ENCODE data around the gene FADS3.

Gene FADS3

GRCh38 chr11:61871158-61871597 is 20.2 kb downstream of the FADS3 start:
- peak overlapping the region; percentile 69 to 73 for H3K4me3 Mint-ChIP-seq
- peaks cover 10 to 16% of the 10 kb centered on the region in 2 donors for H3K36me3 Mint-ChIP-seq
- peak overlapping the region; percentile 28 for H3K27ac Mint-ChIP-seq
- ATAC-seq (replicated peaks), result peak; percentile 90 to 94
- no peaks in the 10 kb centered on the region for H3K27me3 Mint-ChIP-seq
- H3K9me3 Mint-ChIP-seq, result no peaks in the 10 kb centered on the region
- peak; percentile 67 for DNase-seq
- H3K4me1 Mint-ChIP-seq, result peaks cover 19 to 29% of the 10 kb centered on the region in 2 donors

GRCh38 chr11:61870541-61871031 is 20.8 kb downstream of the FADS3 start:
- H3K9me3 Mint-ChIP-seq, result no peaks in the 10 kb centered on the region
- H3K4me1 Mint-ChIP-seq, result peaks cover 19 to 28% of the 10 kb centered on the region in 2 donors
- ATAC-seq (replicated peaks) (peak; percentile 2), DNase-seq (no peak)
- H3K4me3 Mint-ChIP-seq, result peak overlapping the region; percentile 69 to 73
- H3K27me3 Mint-ChIP-seq, result no peaks in the 10 kb centered on the region
- H3K27ac Mint-ChIP-seq, result peak overlapping the region; percentile 28
- peaks cover 15 to 22% of the 10 kb centered on the region in 2 donors for H3K36me3 Mint-ChIP-seq

- Mint-ChIP-seq H3K36me3 (peaks cover 23 to 27% of the 10 kb centered on the region in 2 donors), H3K9me3 (no peaks in the 10 kb centered on the region), H3K4me1 (peaks cover 16 to 25% of the 10 kb centered on the region in 2 donors), H3K27me3 (no peaks in the 10 kb centered on the region), H3K27ac (no peak overlapping the region), H3K4me3 (no peak overlapping the region)
- no peak for DNase-seq
- no peak for ATAC-seq (replicated peaks)
Measured at GRCh38 chr11:61869708-61870451, 21.5 kb downstream of the FADS3 start.

GRCh38 chr11:61869429-61869707 is 22.0 kb downstream of the FADS3 start:
- Mint-ChIP-seq H3K36me3 (peaks cover 24 to 31% of the 10 kb centered on the region in 2 donors), H3K9me3 (no peaks in the 10 kb centered on the region), H3K4me1 (peaks cover 16 to 23% of the 10 kb centered on the region in 2 donors), H3K4me3 (no peak overlapping the region), H3K27me3 (no peaks in the 10 kb centered on the region), H3K27ac (no peak overlapping the region)
- no peak for ATAC-seq (replicated peaks)
- DNase-seq, result no peak

DNA sequence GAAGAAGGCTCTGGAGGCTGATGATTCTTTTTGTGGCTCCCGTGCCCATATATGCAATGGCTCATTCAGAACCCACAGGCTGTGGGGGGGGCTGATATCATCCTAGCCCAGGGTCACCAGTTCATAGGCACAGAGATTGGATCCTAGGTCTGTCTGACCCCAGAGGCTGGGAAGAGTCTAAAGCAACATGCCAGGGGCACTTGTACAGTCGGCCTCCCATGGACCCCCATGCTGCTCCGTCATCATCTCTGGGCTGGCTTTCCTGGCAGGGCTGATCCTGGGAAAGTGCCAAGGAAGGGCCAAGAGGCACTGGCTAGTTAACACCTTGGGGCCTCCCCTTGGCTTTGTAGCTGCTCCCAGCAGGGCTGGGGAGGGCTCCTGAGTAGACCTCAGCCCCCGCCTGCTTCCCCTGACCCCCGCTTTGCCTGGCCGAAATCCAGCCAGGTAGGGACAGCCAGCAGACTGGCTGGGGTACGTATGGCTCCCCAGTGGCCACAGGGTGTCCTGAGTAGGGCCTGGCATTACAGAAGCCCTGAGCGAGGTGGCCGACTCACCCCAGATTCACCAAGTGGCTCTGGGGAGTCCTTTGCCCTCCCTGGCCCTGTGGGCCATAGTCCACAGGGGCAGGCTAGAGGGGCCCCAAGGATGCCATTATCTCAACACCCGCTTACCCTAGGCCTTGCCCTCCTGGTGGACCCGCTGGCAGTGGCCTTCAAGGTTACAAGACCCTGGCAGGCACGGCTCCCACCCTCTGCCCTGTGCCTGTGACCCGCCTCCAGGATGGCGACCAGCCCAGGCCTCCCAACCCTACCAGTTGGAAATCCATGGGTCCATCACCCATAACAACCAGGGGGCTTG is 22.5 kb downstream of the FADS3 start:
- H3K27me3 Mint-ChIP-seq, result no peaks in the 10 kb centered on the region
- H3K36me3 Mint-ChIP-seq, result peaks cover 26 to 29% of the 10 kb centered on the region in 2 donors
- DNase-seq (no peak), ATAC-seq (replicated peaks) (no peak)
- no peaks in the 10 kb centered on the region for H3K9me3 Mint-ChIP-seq
- no peak overlapping the region for H3K4me3 Mint-ChIP-seq
- H3K4me1 Mint-ChIP-seq, result peaks cover 13 to 18% of the 10 kb centered on the region in 2 donors
- H3K27ac Mint-ChIP-seq, result peak overlapping the region; percentile 76

GRCh38 chr11:61866958-61867343 is 24.4 kb downstream of the FADS3 start:
- Mint-ChIP-seq H3K27me3 (no peaks in the 10 kb centered on the region), H3K36me3 (peaks cover 34 to 44% of the 10 kb centered on the region in 2 donors), H3K4me1 (peaks cover 13 to 18% of the 10 kb centered on the region in 2 donors), H3K9me3 (no peaks in the 10 kb centered on the region), H3K4me3 (no peak overlapping the region), H3K27ac (peak overlapping the region; percentile 20)
- DNase-seq (no peak), ATAC-seq (replicated peaks) (no peak)

DNA sequence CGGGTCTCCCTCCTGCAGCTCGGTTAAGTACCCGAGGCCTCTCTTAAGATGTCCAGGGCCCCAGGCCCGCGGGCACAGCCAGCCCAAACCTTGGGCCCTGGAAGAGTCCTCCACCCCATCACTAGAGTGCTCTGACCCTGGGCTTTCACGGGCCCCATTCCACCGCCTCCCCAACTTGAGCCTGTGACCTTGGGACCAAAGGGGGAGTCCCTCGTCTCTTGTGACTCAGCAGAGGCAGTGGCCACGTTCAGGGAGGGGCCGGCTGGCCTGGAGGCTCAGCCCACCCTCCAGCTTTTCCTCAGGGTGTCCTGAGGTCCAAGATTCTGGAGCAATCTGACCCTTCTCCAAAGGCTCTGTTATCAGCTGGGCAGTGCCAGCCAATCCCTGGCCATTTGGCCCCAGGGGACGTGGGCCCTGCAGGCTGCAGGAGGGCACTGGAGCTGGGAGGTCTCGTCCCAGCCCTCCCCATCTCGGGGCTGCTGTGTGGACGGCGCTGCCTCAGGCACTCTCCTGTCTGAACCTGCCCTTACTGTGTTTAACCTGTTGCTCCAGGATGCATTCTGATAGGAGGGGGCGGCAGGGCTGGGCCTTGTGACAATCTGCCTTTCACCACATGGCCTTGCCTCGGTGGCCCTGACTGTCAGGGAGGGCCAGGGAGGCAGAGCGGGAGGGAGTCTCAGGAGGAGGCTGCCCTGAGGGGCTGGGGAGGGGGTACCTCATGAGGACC is 25.0 kb downstream of the FADS3 start:
- ATAC-seq (replicated peaks) (no peak), DNase-seq (no peak)
- no peaks in the 10 kb centered on the region for H3K9me3 Mint-ChIP-seq
- peak overlapping the region; percentile 20 for H3K27ac Mint-ChIP-seq
- no peaks in the 10 kb centered on the region for H3K27me3 Mint-ChIP-seq
- H3K4me3 Mint-ChIP-seq, result no peak overlapping the region
- peaks cover 40 to 50% of the 10 kb centered on the region in 2 donors for H3K36me3 Mint-ChIP-seq
- H3K4me1 Mint-ChIP-seq, result peaks cover 13 to 17% of the 10 kb centered on the region in 2 donors

- H3K36me3 Mint-ChIP-seq, result peaks cover 46 to 63% of the 10 kb centered on the region in 2 donors
- no peak for ATAC-seq (replicated peaks)
- H3K4me1 Mint-ChIP-seq, result peaks cover 3 to 5% of the 10 kb centered on the region in 2 donors
Measured at GRCh38 chr11:61864814-61865775, 26.2 kb downstream of the FADS3 start.

DNA sequence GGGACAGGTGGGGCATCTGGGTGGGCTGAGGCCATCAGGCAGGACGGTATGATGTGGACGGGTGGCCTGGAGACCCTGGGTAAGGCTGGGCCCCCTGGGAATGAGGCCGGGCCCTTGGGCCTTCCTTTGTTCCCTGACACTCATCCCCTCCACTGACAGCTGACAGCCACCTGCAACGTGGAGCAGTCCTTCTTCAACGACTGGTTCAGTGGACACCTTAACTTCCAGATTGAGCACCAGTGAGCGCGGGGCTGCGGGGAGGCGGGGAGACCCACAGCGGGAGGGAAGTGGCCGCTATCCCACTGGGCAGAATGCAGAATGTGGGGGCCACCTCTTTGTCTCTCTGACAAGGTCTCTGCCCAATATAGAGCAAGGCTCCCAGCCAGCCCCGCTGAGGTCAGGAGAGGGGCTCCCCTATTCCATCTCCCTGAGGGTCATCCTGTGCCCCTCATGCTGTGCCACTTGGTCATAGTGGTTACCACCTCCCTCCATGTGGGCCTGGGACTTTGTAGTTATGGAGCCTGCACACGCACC is 27.7 kb downstream of the FADS3 start:
- ATAC-seq (replicated peaks), result no peak
- Mint-ChIP-seq H3K27ac (no peak overlapping the region), H3K9me3 (no peaks in the 10 kb centered on the region), H3K27me3 (no peaks in the 10 kb centered on the region), H3K4me3 (no peak overlapping the region), H3K36me3 (peaks cover 59 to 77% of the 10 kb centered on the region in 2 donors), H3K4me1 (peaks cover 3 to 5% of the 10 kb centered on the region in 2 donors)
- no peak for DNase-seq

More at GRCh38 chr11:61864814-61865775, 26.2 kb downstream of the FADS3 start:
- Mint-ChIP-seq H3K27me3 (no peaks in the 10 kb centered on the region), H3K9me3 (no peaks in the 10 kb centered on the region), H3K27ac (no peak overlapping the region), H3K4me3 (peak overlapping the region in 1 of 2 donors; percentile 36)
- no peak for DNase-seq

GRCh38 chr11:61862714-61863547 is 28.4 kb downstream of the FADS3 start:
- no peak for ATAC-seq (replicated peaks)
- H3K36me3 Mint-ChIP-seq, result peaks cover 61 to 77% of the 10 kb centered on the region in 2 donors
- peaks cover 2 to 5% of the 10 kb centered on the region in 2 donors for H3K4me1 Mint-ChIP-seq
- H3K27ac Mint-ChIP-seq, result peak overlapping the region; percentile 27
- H3K4me3 Mint-ChIP-seq, result no peak overlapping the region
- no peaks in the 10 kb centered on the region for H3K9me3 Mint-ChIP-seq
- H3K27me3 Mint-ChIP-seq, result no peaks in the 10 kb centered on the region
- no peak for DNase-seq

- H3K4me3 Mint-ChIP-seq, result no peak overlapping the region
- H3K27ac Mint-ChIP-seq, result no peak overlapping the region
- DNase-seq, result no peak
- H3K27me3 Mint-ChIP-seq, result no peaks in the 10 kb centered on the region
- no peaks in the 10 kb centered on the region for H3K9me3 Mint-ChIP-seq
- peaks cover 2 to 5% of the 10 kb centered on the region in 2 donors for H3K4me1 Mint-ChIP-seq
- ATAC-seq (replicated peaks), result no peak
- peaks cover 67 to 80% of the 10 kb centered on the region in 2 donors for H3K36me3 Mint-ChIP-seq
Measured at GRCh38 chr11:61861634-61862033, 29.7 kb downstream of the FADS3 start.

DNA sequence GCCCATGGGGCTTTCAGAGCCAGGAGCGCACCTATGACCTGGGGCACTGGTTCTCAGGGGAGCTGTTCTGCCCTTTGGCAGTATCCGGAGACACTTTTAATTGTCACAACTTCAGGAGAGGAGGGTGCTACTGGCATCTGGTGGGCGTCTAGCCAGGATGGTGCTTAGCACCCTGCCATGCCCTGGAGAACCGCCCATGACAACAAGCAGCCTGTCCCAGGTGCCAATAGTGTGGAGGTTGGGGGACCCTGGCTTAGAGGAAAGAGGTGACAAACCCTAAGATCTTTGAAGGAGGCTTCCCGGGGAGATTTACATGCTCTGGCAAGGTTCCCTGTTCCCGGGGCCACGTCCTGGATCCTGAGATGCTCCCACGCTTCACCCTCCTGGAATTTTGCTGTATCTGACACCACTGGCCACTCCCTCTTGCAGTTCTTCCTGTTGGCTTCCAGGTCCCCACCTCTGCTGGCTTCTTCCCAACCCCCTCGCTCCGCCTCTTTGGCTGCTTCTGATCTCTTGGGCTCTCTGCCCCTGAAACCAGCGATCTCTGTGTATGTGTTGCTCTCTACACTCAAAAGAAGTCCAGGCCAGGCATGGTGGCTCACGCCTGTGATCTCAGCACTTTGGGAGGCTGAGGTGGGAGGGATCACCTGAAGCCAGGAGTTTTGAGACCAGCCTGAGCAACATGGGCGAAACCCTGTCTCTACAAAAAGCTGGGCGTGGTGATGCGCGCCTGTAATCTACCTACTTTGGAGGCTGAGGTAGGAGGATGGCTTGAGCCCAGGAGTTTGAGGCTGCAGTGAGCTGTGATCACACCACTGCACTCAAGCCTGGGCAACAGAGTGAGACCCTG is 31.1 kb downstream of the FADS3 start:
- Mint-ChIP-seq H3K27ac (no peak overlapping the region), H3K36me3 (peaks cover 62 to 76% of the 10 kb centered on the region in 2 donors), H3K9me3 (no peaks in the 10 kb centered on the region), H3K27me3 (no peaks in the 10 kb centered on the region), H3K4me3 (no peak overlapping the region), H3K4me1 (peaks cover 0 to 5% of the 10 kb centered on the region in 2 donors)
- DNase-seq, result no peak
- ATAC-seq (replicated peaks), result no peak
